T47D (cell line): ENCODE data around the gene REXO5.
"Not testable (repeated sequence)": the region's sequence is repeated elsewhere in the genome, so short reads cannot be mapped to it uniquely, and the experiment has no call there.

Experiments
- DNase-seq, 2 experiments: peaks; one replicate each; pipeline versions ENCODE4 v3.0.0 to v3.0.0-alpha.2; 2011 to 2012; ENCODE audit warnings: low read depth in 1 of 2, low spot score in 1 of 2
- JUND ChIP-seq: IDR thresholded peaks from 2 replicates; pipeline ENCODE4 v1.6.1; 2012; ENCODE audit warnings: low read depth
- in situ Hi-C: cut with HindIII; loops from 2 replicates; pipeline ENCODE4 v1.10.0; 2016; ENCODE audit warnings: low sequenced_read_pairs, low pct_unique_long_range_greater_than_20kb

The REXO5 gene

GRCh38 chr16:20774703-20775362 is 31.5 kb upstream of the REXO5 start:
- in situ Hi-C loops, result no loop called here
- DNase-seq, result peak; percentile 40 to 82
- no peak for TF ChIP-seq JUND

DNA sequence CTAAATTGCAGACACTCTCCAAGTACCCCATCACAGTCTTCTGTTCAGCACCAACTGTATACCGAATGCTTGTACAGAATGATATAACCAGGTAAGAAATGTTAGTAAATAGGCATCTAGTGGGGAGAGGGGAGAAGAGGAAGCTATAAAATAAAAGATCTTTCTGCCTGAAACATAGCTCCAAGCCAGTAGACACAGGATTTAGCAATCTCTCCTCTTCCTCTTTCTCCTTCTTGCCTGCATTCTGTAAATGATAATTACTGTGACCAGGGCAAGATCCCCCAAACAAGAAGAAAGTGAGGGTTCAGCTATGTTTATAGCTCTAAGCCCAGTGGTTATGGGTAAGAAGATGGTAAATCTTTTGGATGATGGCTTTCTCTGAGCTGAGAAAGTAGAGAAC is 24.6 kb upstream of the REXO5 start:
- in situ Hi-C loops, result no loop called here
- DNase-seq, result no peak
- TF ChIP-seq JUND, result no peak

GRCh38 chr16:20782470-20782869 is 23.9 kb upstream of the REXO5 start:
- in situ Hi-C loops, result no loop called here
- no peak for TF ChIP-seq JUND
- no peak for DNase-seq

DNA sequence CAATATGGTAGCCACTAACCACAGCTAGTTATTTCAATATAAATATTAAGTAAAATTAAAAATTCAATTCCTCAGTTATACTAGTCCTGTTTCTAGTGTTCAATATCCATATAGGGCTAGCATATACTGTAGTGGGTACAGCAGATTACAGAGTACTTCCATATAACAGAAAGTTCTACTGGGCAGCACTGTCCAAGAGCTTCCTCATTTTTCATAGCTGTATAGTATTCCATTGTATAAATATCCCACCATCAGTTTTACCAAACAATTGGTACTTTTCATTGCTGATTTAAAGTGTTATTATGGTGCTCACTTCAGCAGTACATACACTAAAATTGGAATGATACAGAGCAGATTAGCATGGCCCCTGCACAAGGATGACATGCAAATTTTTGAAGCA is 22.1 kb upstream of the REXO5 start:
- in situ Hi-C loops, result no loop called here
- no peak for DNase-seq
- no peak for TF ChIP-seq JUND

DNA sequence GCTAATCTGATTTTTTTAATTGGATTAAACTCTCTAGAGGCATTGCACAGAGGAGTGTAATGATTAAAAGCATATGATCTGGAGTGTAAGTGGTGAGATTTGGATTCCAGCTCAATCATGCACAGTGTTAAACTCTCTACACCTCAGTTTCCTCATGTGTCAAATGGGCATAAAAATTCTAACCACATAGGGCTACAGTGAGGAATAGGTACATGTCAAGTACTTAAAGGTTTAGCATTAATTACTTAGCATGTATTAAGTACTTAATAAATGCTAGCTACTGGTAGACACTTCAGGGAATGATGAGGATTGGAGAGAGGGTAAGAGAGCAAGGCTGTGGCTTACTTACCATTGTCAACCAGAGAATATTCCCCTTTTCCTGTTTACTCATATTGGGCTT is 17.2 kb upstream of the REXO5 start:
- in situ Hi-C loops, result no loop called here
- DNase-seq, result no peak
- no peak for TF ChIP-seq JUND

GRCh38 chr16:20791923-20792612 is 14.3 kb upstream of the REXO5 start:
- DNase-seq, result no peak
- no peak for TF ChIP-seq JUND
- in situ Hi-C loops, result no loop called here

DNA sequence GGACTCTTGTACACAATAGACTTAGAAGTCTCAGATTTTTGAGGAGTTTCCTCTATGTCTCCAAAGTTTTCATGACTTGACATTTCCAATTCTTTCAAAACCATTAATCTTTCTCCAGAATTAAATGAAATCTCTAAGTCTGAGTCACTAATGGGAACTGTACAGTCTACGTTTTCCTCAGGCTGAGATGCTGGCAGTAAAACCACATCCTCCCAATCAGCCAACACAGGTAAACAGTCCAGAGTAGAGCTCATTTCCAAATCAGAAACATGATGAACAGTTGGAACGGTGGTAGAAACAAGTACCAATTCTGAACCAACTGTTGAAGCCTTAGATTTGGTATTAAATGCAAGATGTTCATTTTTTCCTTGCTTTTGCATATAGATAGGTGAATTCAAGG is 8.0 kb upstream of the REXO5 start:
- no peak for TF ChIP-seq JUND
- DNase-seq, result no peak
- in situ Hi-C loops, result no loop called here

DNA sequence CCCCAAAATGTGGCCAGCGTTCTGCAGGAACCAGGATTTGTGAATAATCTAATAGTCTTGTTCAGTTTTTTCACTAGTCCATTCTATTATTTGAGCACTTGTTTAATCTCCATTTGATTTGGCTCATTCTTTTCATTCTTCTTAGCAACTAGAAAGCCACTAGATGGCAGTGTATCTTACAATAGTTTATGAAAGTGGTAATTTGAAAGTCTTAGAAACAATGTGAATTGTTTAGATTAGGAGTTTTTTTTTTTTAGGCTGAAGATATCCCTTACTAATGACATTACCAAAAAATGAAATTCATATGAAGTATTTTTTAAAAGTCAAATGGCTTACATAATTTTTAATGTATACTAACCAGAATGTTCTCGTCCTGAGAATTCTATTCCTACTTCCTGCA is 6.7 kb upstream of the REXO5 start:
- peak in 1 of 2 experiments; percentile 26 for DNase-seq
- in situ Hi-C loops, result no loop called here
- no peak for TF ChIP-seq JUND

GRCh38 chr16:20801278-20801677 is 5.0 kb upstream of the REXO5 start:
- in situ Hi-C loops, result no loop called here
- no peak for DNase-seq
- no peak for TF ChIP-seq JUND

GRCh38 chr16:20803192-20803560 is 3.2 kb upstream of the REXO5 start:
- no peak for DNase-seq
- no peak for TF ChIP-seq JUND
- in situ Hi-C loops, result no loop called here

GRCh38 chr16:20803561-20804214 is 2.6 kb upstream of the REXO5 start:
- DNase-seq, result no peak
- TF ChIP-seq JUND, result no peak
- in situ Hi-C loops, result no loop called here

DNA sequence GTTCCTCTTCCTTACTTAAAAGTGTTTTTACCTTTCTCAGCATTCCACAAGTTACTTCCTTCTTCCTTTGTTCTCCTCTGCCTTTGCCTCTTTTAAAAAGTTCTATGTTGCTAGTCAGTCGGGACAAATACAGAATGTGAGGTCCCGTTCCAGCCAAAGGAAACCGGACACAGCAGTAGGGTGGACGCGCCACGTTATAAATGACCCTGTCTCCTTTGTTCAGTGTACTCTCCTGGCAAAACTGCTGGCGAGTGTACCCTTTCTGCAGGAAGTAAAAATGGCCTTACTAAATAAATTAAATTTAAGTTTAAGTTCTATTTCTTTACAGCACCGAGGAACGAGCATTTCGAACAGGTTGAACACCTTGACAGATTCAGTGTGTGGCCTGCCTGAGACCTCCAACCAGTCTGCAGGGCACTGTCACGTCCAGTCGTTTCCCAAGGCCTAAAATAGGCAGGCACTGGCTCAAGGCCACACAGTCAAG is 601 bp upstream of the REXO5 start:
- DNase-seq, result peak in 1 of 2 experiments; percentile 4
- in situ Hi-C loops, result not testable (repeated sequence)

GRCh38 chr16:20807862-20808261 is 1.5 kb downstream of the REXO5 start:
- no peak for DNase-seq
- no peak for TF ChIP-seq JUND
- in situ Hi-C loops, result no loop called here
